HG02981 (cell line): ENCODE data around the gene ETNK1.

Source experiments
- ATAC-seq: cut with Tn5 transposase; IDR thresholded peaks from one replicate; pipeline ENCODE4 v1.9.1; 2021; ENCODE audit warnings: mild to moderate bottlenecking, moderate library complexity; ENCODE audit not compliant: unreplicated experiment

ETNK1 gene

DNA sequence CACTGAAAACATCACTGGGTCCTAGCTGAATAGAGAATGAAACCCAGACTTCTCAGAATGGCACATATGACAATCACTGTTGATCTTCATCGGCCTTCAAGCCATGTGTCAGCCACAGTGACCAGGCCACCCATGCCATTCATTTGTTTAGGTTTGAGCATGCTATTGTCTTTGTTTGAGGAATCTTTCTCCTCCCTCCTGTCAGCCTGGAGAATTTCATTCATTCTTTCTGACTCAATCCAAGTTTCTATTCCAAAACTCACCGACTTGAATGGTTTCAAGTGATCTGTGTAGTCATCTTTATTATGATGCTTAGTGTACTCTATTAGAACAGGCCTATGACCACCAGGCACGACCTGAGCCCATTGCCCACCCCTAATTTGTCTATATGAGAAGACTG is 106.3 kb downstream of the ETNK1 start:
- no peak for ATAC-seq

DNA sequence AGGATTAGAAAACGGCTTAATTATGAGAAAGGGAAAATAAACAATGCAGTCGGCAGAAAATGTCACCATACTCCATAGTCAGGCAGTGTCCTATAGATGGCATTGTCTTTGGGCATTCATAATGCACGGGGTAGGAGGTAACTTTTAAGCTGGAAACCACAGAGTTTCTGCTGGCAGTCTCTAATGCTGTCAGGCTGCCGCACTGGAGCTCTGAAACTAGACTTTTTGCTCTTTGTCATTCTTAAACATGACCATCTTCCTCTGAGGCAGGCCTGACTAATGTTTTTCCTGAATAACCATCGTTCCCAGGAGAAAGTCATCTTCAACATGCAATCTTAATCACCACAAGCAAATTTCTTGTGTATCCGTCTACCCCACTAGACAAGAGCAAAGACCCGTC is 108.8 kb downstream of the ETNK1 start:
- ATAC-seq = no peak

DNA sequence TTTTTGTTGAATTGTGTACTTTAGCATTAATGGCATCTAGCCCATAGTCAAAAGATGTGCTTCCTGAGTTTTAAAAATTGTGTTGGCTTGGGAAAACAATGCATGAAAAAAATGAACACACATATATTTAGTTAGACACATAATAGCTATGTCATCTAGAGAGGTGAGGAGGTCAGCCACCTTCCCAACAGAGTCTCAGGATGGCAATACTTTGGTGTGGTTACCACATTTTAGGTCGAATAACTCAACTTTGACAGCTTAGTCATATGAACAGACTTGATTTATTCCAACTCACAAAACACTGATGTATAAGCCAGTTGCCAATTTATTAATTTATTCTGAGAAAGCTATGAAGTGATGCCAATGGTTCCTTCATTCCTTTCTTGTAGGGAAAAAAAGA is 114.0 kb downstream of the ETNK1 start:
- no peak for ATAC-seq
